A549 (cell line): ENCODE measurements around the gene YTHDC2.

Experiments used
- CEBPB ChIP-seq, 2 experiments: fragments of >200 bp in 1 of 2; sonication (Bioruptor Twin) in 1 of 2; formaldehyde crosslinking in 1 of 2; IDR thresholded peaks; 2 replicates each; pipeline ENCODE4 v1.6.1; 2012 to 2016
- CHD2 ChIP-seq: fragments of 150-350 bp; IDR thresholded peaks from 2 replicates; pipeline ENCODE4 v1.6.1; 2014; ENCODE audit warnings: low read length; ENCODE audit not compliant: partially characterized antibody
- CTCF ChIP-seq: fragments of >200 bp; sonication (Bioruptor Twin); formaldehyde crosslinking; IDR thresholded peaks from 3 replicates; pipeline ENCODE4 v1.5.1; 2016
- EHF ChIP-seq: fragments of 250-450 bp; sonication (Bioruptor Pico); IDR thresholded peaks from 2 replicates; pipeline ENCODE4 v1.5.0; 2020; ENCODE audit warnings: mild to moderate bottlenecking
- ESRRA ChIP-seq: fragments of 150-350 bp; IDR thresholded peaks from 2 replicates; pipeline ENCODE4 v1.6.1; 2014; ENCODE audit warnings: mild to moderate bottlenecking, low read length, borderline replicate concordance
- HOXA7 ChIP-seq: fragments of 250-450 bp; sonication (Bioruptor Pico); IDR thresholded peaks from 2 replicates; pipeline ENCODE4 v1.5.0; 2020; ENCODE audit warnings: mild to moderate bottlenecking, moderate library complexity
- KDM5A ChIP-seq: fragments of 200-600 bp; sonication (generic); IDR thresholded peaks from 2 replicates; pipeline ENCODE4 v1.6.1; 2016; ENCODE audit warnings: antibody characterized with exemption, mild to moderate bottlenecking
- POLR2A ChIP-seq: IDR thresholded peaks from 2 replicates; pipeline ENCODE4 v1.6.1; 2012; ENCODE audit warnings: mild to moderate bottlenecking, low read length
- REST ChIP-seq: fragments of 200-600 bp; sonication (generic); IDR thresholded peaks from 2 replicates; pipeline ENCODE4 v1.6.1; 2016; ENCODE audit warnings: antibody characterized with exemption, mild to moderate bottlenecking, moderate library complexity
- RFX5 ChIP-seq: fragments of 450-650 bp; IDR thresholded peaks from 2 replicates; pipeline ENCODE4 v1.7.1; 2014; ENCODE audit warnings: antibody characterized with exemption, mild to moderate bottlenecking, moderate library complexity

GRCh38 chr5:113474100-113474728, 39.3 kb upstream of the YTHDC2 start:
- TF ChIP-seq CTCF (no peak), EHF (no peak), CEBPB (IDR thresholded peaks at IDR 0.05) (no peak), REST (no peak), ESRRA (no peak), POLR2A (no peak), KDM5A (no peak), CHD2 (no peak), HOXA7 (CRISPR knock-in tag) (no peak), RFX5 (no peak)
